PC-9 (cell line): ENCODE data around the gene NSF. TPM values are rescaled to one million over a fixed set of nuclear protein-coding genes. Genes with fewer than 3 reads are reported as not detected.

Experiments used
- BruUV-seq: library from RNA; stranded (reverse); fragments of 400-500 nt; replicated peaks from 2 replicates; lab custom pipeline; 2021; lab: Mats Ljungman, UMichigan
- CTCF ChIA-PET: fragments of 300-600 bp; sonication (Branson Sonifier 250); formaldehyde crosslinking; loops from one replicate; lab custom pipeline; 2022; ENCODE audit warnings: antibody characterized with exemption; lab: Charles Lee
- POLR2A ChIA-PET: fragments of 300-600 bp; sonication (Branson Sonifier 250); formaldehyde crosslinking; loops from one replicate; lab custom pipeline; 2022; ENCODE audit warnings: antibody characterized with exemption; ENCODE audit not compliant: unreplicated experiment; lab: Charles Lee
- DNase-seq, 2 experiments: peaks; one replicate each; pipeline versions ENCODE4 v3.0.0 to v3.0.0-alpha.2; 2015 to 2022; ENCODE audit warnings: mixed read lengths in 1 of 2
- H2AFZ ChIP-seq: fragments of 200-600 bp; sonication (generic); 2 replicates; pipeline ENCODE4 v1.8.1; 2017; ENCODE audit warnings: antibody characterized with exemption
- H3F3A ChIP-seq: fragments of 200-600 bp; sonication (generic); 2 replicates; pipeline ENCODE4 v1.8.1; 2017; ENCODE audit warnings: antibody characterized with exemption, mild to moderate bottlenecking, low read depth; ENCODE audit not compliant: insufficient read depth
- H3K27ac ChIP-seq: fragments of 200-600 bp; sonication (generic); 2 replicates; pipeline ENCODE4 v1.6.1; 2016; ENCODE audit warnings: mixed run types
- H3K27me3 ChIP-seq: fragments of 200-600 bp; sonication (generic); 2 replicates; pipeline ENCODE4 v1.6.1; 2016; ENCODE audit warnings: low read depth, mixed run types; ENCODE audit not compliant: insufficient read depth
- H3K36me3 ChIP-seq: fragments of 200-600 bp; sonication (generic); 2 replicates; pipeline ENCODE4 v1.6.1; 2016; ENCODE audit warnings: low read depth, mixed run types
- H3K4me1 ChIP-seq: fragments of 200-600 bp; sonication (generic); replicated peaks from 2 replicates; pipeline ENCODE4 v1.6.1; 2016; ENCODE audit warnings: mixed run types; ENCODE audit not compliant: insufficient read depth
- H3K4me2 ChIP-seq: fragments of 200-600 bp; sonication (generic); 2 replicates; pipeline ENCODE4 v1.6.1; 2017; ENCODE audit warnings: mixed run types
- H3K4me3 ChIP-seq: fragments of 200-600 bp; sonication (generic); 2 replicates; pipeline ENCODE4 v1.6.1; 2016; ENCODE audit warnings: mixed run types
- H3K79me2 ChIP-seq: fragments of 200-600 bp; sonication (generic); 2 replicates; pipeline ENCODE4 v1.6.1; 2017; ENCODE audit warnings: low read depth, mixed run types
- H3K9me2 ChIP-seq: fragments of 200-600 bp; sonication (generic); 2 replicates; pipeline ENCODE4 v1.8.1; 2017; ENCODE audit warnings: mild to moderate bottlenecking; ENCODE audit not compliant: insufficient read depth
- H3K9me3 ChIP-seq: fragments of 200-600 bp; sonication (generic); 2 replicates; pipeline ENCODE4 v1.8.1; 2016; ENCODE audit warnings: low read depth; ENCODE audit not compliant: insufficient read depth
- H4K20me1 ChIP-seq: fragments of 200-600 bp; sonication (generic); 2 replicates; pipeline ENCODE4 v1.8.1; 2017; ENCODE audit not compliant: insufficient read depth
- CTCF ChIP-seq: fragments of 200-600 bp; sonication (generic); conservative IDR thresholded peaks from 2 replicates; pipeline ENCODE4 v1.6.1; 2017; ENCODE audit warnings: mixed run types, antibody characterized with exemption, mild to moderate bottlenecking, moderate library complexity
- EZH2 ChIP-seq: fragments of 200-600 bp; sonication (generic); IDR thresholded peaks from 2 replicates; pipeline ENCODE4 v1.8.0; 2017; ENCODE audit warnings: antibody characterized with exemption, low read depth
- intact Hi-C: fragments of 100-400 bp; cut with micrococcal nuclease; formaldehyde crosslinking; loops from one replicate; pipeline ENCODE4 v1.10.0; 2022; ENCODE audit not compliant: unreplicated experiment
- total RNA-seq: library from RNA; stranded (reverse); gene quantifications from 2 replicates; pipeline ENCODE4 v1.2.3, GENCODE V29; 2021

NSF gene
- total RNA-seq, 1 experiment from 2014 or later: 40.0 TPM

DNA sequence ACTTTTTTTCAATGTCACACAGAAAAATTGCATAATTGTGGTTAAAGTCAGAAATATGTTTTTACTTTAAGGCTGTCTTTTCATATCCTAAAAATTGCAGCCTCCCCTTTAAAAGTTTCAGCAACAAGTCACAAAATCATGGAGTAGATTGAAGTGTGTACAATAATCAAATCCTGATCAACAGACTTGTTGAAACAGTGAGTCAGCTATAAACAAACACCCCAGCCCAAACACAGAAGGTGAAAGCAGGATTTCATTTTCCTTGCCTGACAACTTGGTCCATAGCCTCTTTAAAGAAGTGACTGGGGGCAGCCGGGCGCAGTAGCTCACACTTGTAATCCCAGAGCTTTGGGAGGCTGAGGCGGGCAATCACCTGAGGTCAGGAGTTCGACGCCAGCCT is 168.1 kb downstream of the NSF start:
- peak in 1 of 2 experiments; percentile 92 for DNase-seq
- H3K9me2 ChIP-seq: no peaks in the 10 kb centered on the region
- H2AFZ ChIP-seq: no peak overlapping the region
- H3K27ac ChIP-seq: peak overlapping the region; percentile 65
- no peaks in the 10 kb centered on the region for H4K20me1 ChIP-seq
- intact Hi-C loops: loop anchor here (2.0 kb wide), 1 partner anchor 14 kb away; no protein-coding TSS in a partner anchor
- ChIA-PET CTCF (no interaction called here), POLR2A (interaction anchor here (0.5 kb wide), 1 partner anchor 387 kb away, joined by 3 read pairs; no protein-coding TSS in a partner anchor)
- H3K4me3 ChIP-seq: no peak overlapping the region
- H3K27me3 ChIP-seq: no peaks in the 10 kb centered on the region
- peak overlapping the region; percentile 62 for H3K4me2 ChIP-seq
- H3K36me3 ChIP-seq: peaks cover 26% of the 10 kb centered on the region
- no peaks in the 10 kb centered on the region for H3K9me3 ChIP-seq
- no peak for TF ChIP-seq CTCF
- TF ChIP-seq EZH2: no peak
- H3F3A ChIP-seq: peaks cover 42% of the 10 kb centered on the region
- no TSS peak for BruUV-seq
- no peaks in the 10 kb centered on the region for H3K79me2 ChIP-seq
- H3K4me1 ChIP-seq: peaks cover 42% of the 10 kb centered on the region

DNA sequence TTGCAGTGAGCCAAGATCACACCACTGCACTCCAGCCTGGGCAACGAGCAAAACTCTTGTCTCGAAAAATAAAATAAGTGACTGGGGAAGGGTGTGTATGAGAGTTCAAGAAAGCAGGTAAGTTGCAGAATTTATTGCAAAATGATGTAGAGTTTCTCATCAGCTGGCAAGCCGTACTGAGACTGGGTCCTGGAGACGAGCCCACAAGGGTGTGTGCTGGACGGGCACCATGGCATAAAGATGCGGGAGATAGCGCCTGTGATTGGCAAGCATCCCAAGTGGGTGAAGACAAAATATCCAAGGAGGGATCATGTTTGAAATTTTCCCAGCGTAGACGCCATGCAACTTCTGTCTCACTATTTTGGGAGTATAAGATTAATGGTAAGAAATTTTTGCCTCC is 168.7 kb downstream of the NSF start:
- Histone ChIP-seq H3K9me2 (no peaks in the 10 kb centered on the region), H2AFZ (no peak overlapping the region)
- CTCF ChIA-PET: no interaction called here

DNA sequence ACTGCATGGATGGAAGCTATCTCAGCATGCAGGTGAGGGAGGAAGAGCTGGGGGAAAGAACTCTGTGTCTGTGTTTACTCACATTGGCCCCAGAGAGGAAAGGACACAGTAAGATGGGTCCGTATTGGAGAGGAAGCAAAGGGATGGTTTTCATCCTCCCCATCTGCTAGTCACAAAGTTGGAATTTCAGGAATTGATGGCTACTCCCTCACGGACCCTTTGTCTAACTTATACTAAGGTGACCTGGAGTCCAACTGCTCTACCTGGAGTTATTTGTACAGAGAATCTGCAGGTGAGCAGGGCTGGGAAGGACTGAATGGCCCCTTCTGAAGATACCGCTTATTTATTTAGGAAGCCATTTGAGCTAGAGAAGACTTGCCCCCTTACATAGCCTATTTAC is 172.9 kb downstream of the NSF start:
- POLR2A ChIA-PET: interaction anchor here (0.5 to 0.8 kb wide), 2 partner anchors 49 to 186 kb away, joined by 4 to 6 read pairs; no protein-coding TSS in a partner anchor
- Histone ChIP-seq H3K27me3 (no peaks in the 10 kb centered on the region), H3K9me3 (no peaks in the 10 kb centered on the region), H3K79me2 (peaks cover 16% of the 10 kb centered on the region), H3K27ac (no peak overlapping the region), H3K4me2 (peak overlapping the region; percentile 63), H3K4me1 (peaks cover 53% of the 10 kb centered on the region), H3F3A (peaks cover 60% of the 10 kb centered on the region), H3K4me3 (no peak overlapping the region), H4K20me1 (no peaks in the 10 kb centered on the region), H3K36me3 (peaks cover 9% of the 10 kb centered on the region; the same call in 1 of the 2 replicates), H3K9me2 (no peaks in the 10 kb centered on the region), H2AFZ (no peak overlapping the region)
- BruUV-seq: no TSS peak
- CTCF ChIA-PET: no interaction called here
- peak in 1 of 2 experiments; percentile 66 for DNase-seq
- intact Hi-C loops: no loop called here
- TF ChIP-seq CTCF: no peak
- no peak for TF ChIP-seq EZH2

More for the DNA sequence above, 168.7 kb downstream of the NSF start:
- intact Hi-C loops: loop anchor here (2.0 kb wide), 1 partner anchor 14 kb away; no protein-coding TSS in a partner anchor
- Histone ChIP-seq H3K27ac (peak overlapping the region; percentile 65), H3K36me3 (peaks cover 26% of the 10 kb centered on the region), H3K4me2 (peak overlapping the region; percentile 62), H4K20me1 (no peaks in the 10 kb centered on the region), H3K27me3 (no peaks in the 10 kb centered on the region), H3F3A (peaks cover 48% of the 10 kb centered on the region), H3K4me3 (no peak overlapping the region), H3K4me1 (peaks cover 48% of the 10 kb centered on the region), H3K79me2 (no peaks in the 10 kb centered on the region), H3K9me3 (no peaks in the 10 kb centered on the region)
- TF ChIP-seq CTCF: no peak
- TF ChIP-seq EZH2: no peak
- no TSS peak for BruUV-seq
- POLR2A ChIA-PET: no interaction called here
- no peak for DNase-seq
